ENCODE measurements around the gene CLASRP. TPM values are rescaled to one million over a fixed set of nuclear protein-coding genes. Genes with fewer than 3 reads are reported as not detected.
A peak's percentile ranks its signal among the peaks of the same experiment; 100 is the strongest.

CLASRP gene
- polyA plus RNA-seq, 3 donors, result 2.2 to 152 (median 4.1) TPM

DNA sequence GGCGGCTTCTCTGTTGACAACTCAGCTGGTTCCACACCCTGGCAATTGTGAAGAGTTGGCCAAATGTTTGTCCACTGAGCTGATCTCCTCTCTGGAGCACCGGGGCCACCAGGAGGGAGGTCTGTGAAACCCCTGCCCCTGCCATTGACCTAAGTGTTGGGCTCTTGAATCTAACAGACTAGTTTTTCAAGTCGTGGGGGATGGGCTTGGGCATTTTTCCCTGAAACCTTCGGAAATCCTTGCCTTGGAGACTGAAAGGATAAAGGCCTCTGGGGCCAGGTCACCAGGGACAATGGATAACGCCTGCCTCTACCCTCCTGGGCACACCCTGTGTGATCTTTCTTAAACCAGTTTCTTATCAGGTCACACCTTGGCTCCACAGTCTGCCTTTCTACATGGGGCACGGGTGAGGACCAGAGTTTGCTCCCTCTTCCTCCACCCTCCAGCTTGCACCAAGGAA is 41.1 kb downstream of the CLASRP start:
- peak overlapping the region; percentile 98 for H3K4me2 ChIP-seq (replicated peaks; ENCODE audit: extremely low read depth, low read length, poor library complexity, severe bottlenecking)
- H3K36me3 ChIP-seq (replicated peaks in 1 of 2; ENCODE audit: control insufficient read depth in 1 of 2, insufficient read depth in 2 of 2, low read length in 2 of 2), result peaks cover 5 to 10% of the 10 kb centered on the region in 2 donors
- peaks cover 33% of the 10 kb centered on the region for H3K4me1 Mint-ChIP-seq
- H3K9ac ChIP-seq (ENCODE audit: insufficient read depth, low read length, poor library complexity, severe bottlenecking), result peak overlapping the region; percentile 83
- peak overlapping the region; percentile 98 for H2AFZ ChIP-seq (ENCODE audit: insufficient read depth, low read depth, low read length, poor library complexity, severe bottlenecking)
- no peaks in the 10 kb centered on the region for H3K27me3 ChIP-seq (ENCODE audit: control insufficient read depth in 2 of 2, insufficient read depth in 2 of 2, low read length in 2 of 2)
- peaks cover 12 to 22% of the 10 kb centered on the region in 2 donors for H3K36me3 Mint-ChIP-seq
- H3K27me3 Mint-ChIP-seq (ENCODE audit: low read depth in 3 of 3), result peaks cover 0 to 2% (median 0%) of the 10 kb centered on the region in 3 donors
- peak overlapping the region; percentile 83 to 98 (median 85) for H3K4me3 ChIP-seq (replicated peaks in 1 of 3; ENCODE audit: low read depth in 2 of 3, low read length in 3 of 3)
- H3K9me3 ChIP-seq (replicated peaks in 1 of 2; ENCODE audit: control insufficient read depth in 1 of 2, insufficient read depth in 1 of 2, low read length in 2 of 2), result no peaks in the 10 kb centered on the region
- H4K20me1 ChIP-seq (ENCODE audit: insufficient read depth, low read length), result peaks cover 52% of the 10 kb centered on the region
- H3K27ac Mint-ChIP-seq, result peak overlapping the region in 5 of 7 donors; percentile 82 to 95 (median 87)
- TF ChIP-seq, protein P1, sequence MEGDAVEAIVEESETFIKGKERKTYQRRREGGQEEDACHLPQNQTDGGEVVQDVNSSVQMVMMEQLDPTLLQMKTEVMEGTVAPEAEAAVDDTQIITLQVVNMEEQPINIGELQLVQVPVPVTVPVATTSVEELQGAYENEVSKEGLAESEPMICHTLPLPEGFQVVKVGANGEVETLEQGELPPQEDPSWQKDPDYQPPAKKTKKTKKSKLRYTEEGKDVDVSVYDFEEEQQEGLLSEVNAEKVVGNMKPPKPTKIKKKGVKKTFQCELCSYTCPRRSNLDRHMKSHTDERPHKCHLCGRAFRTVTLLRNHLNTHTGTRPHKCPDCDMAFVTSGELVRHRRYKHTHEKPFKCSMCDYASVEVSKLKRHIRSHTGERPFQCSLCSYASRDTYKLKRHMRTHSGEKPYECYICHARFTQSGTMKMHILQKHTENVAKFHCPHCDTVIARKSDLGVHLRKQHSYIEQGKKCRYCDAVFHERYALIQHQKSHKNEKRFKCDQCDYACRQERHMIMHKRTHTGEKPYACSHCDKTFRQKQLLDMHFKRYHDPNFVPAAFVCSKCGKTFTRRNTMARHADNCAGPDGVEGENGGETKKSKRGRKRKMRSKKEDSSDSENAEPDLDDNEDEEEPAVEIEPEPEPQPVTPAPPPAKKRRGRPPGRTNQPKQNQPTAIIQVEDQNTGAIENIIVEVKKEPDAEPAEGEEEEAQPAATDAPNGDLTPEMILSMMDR (IDR thresholded peaks at IDR 0.05), result no peak
- no peaks in the 10 kb centered on the region for H3K9me3 Mint-ChIP-seq
- peak overlapping the region in 1 of 2 donors; percentile 88 for H3K27ac ChIP-seq (ENCODE audit: low read depth in 1 of 2, low read length in 2 of 2)
- 12% methylated on average over 5 of the region's 6 CpGs for WGBS (ENCODE audit: insufficient coverage)
- peaks cover 31 to 49% of the 10 kb centered on the region in 2 donors for H3K4me1 ChIP-seq (ENCODE audit: control insufficient read depth in 1 of 2, insufficient read depth in 2 of 2, low read length in 2 of 2)
- H3K4me3 Mint-ChIP-seq, result peak overlapping the region; percentile 92 to 93
- DNase-seq, result no peak
- H3K79me2 ChIP-seq (ENCODE audit: insufficient read depth, low read length), result peaks cover 76% of the 10 kb centered on the region
- intact Hi-C loops (cut with micrococcal nuclease), result loop anchor here in 1 of 2 donors (5.0 kb wide), 1 partner anchor 97 kb away; the partner anchor contains the start of genes BLOC1S3 and TRAPPC6A

DNA sequence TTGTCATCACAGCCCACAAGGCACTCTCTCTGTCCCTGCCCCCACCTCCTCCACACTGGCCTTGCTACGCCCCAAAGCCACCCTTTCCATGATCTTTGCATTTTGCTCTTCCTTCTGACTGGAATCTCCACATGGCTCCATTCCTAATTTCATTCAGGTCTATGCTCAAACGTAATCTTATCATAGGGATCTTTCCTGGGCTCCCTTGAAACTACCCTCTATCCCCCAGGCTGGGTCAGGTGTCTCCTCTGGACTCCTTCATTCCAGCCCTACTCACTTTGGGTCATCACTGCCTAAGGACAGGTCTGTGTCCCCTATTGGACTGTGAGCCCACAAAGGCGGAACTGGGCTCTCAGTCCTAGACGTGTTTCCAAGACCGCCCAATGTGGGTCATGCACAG is 43.3 kb downstream of the CLASRP start:
- Histone ChIP-seq H3K4me3 (replicated peaks in 1 of 3; ENCODE audit: low read depth in 2 of 3, low read length in 3 of 3) (no peak overlapping the region), H3K4me2 (replicated peaks; ENCODE audit: extremely low read depth, low read length, poor library complexity, severe bottlenecking) (no peak overlapping the region), H3K36me3 (replicated peaks in 1 of 2; ENCODE audit: control insufficient read depth in 1 of 2, insufficient read depth in 2 of 2, low read length in 2 of 2) (peaks cover 5 to 10% of the 10 kb centered on the region in 2 donors), H3K4me1 (ENCODE audit: control insufficient read depth in 1 of 2, insufficient read depth in 2 of 2, low read length in 2 of 2) (peaks cover 21 to 31% of the 10 kb centered on the region in 2 donors), H3K79me2 (ENCODE audit: insufficient read depth, low read length) (peaks cover 57% of the 10 kb centered on the region), H3K9me3 (replicated peaks in 1 of 2; ENCODE audit: control insufficient read depth in 1 of 2, insufficient read depth in 1 of 2, low read length in 2 of 2) (no peaks in the 10 kb centered on the region), H3K9ac (ENCODE audit: insufficient read depth, low read length, poor library complexity, severe bottlenecking) (no peak overlapping the region), H4K20me1 (ENCODE audit: insufficient read depth, low read length) (peaks cover 36% of the 10 kb centered on the region), H3K27me3 (ENCODE audit: control insufficient read depth in 2 of 2, insufficient read depth in 2 of 2, low read length in 2 of 2) (no peaks in the 10 kb centered on the region), H3K27ac (ENCODE audit: low read depth in 1 of 2, low read length in 2 of 2) (no peak overlapping the region), H2AFZ (ENCODE audit: insufficient read depth, low read depth, low read length, poor library complexity, severe bottlenecking) (no peak overlapping the region)
- peak overlapping the region in 1 of 7 donors; percentile 48 for H3K27ac Mint-ChIP-seq
- WGBS (ENCODE audit: insufficient coverage), result 93% methylated on average over 5 of the region's 5 CpGs
- TF ChIP-seq, protein P1 (IDR thresholded peaks at IDR 0.05), result no peak
- H3K27me3 Mint-ChIP-seq (ENCODE audit: low read depth in 3 of 3), result peaks cover 0 to 2% (median 0%) of the 10 kb centered on the region in 3 donors
- DNase-seq, result no peak
- H3K36me3 Mint-ChIP-seq, result peaks cover 17 to 33% of the 10 kb centered on the region in 2 donors
- H3K4me3 Mint-ChIP-seq, result no peak overlapping the region
- peaks cover 29% of the 10 kb centered on the region for H3K4me1 Mint-ChIP-seq
- no peaks in the 10 kb centered on the region for H3K9me3 Mint-ChIP-seq
- intact Hi-C loops (cut with micrococcal nuclease), result no loop called here

All from CD14-positive monocyte (primary cell).